ENCODE data around the gene CKS2. TPM values are rescaled to one million over a fixed set of nuclear protein-coding genes. Genes with fewer than 3 reads are reported as not detected.

The CKS2 gene
- polyA plus RNA-seq, 1 donor = 29.0 TPM

DNA sequence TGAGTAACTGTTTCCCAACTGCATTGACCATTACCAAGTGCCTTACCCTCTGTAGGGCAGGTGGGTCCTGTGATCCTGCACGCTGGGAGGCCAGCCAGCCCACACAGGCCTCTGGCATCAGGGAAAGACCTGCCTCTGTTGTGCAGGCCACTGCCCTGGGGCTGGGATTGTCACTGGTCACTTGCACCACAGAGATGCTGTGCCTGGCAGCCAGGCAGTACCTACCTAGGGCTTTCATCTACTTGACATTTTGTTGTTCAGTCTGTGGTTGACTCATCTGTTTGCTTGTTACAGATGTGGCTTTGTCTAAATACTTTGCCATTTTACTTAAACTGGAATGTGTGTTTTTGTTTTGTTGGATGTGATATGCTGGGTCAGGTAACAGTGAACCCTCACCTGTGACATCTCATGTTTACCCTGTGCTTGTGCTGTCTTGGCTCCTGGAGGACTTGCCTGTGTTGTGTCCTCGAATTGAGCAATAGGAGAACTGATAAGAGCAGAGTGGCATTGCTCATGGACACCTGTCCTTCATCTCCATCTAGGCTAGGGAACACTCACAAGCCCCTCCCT, 40.1 kb downstream of the CKS2 start:
- no peak for DNase-seq

DNA sequence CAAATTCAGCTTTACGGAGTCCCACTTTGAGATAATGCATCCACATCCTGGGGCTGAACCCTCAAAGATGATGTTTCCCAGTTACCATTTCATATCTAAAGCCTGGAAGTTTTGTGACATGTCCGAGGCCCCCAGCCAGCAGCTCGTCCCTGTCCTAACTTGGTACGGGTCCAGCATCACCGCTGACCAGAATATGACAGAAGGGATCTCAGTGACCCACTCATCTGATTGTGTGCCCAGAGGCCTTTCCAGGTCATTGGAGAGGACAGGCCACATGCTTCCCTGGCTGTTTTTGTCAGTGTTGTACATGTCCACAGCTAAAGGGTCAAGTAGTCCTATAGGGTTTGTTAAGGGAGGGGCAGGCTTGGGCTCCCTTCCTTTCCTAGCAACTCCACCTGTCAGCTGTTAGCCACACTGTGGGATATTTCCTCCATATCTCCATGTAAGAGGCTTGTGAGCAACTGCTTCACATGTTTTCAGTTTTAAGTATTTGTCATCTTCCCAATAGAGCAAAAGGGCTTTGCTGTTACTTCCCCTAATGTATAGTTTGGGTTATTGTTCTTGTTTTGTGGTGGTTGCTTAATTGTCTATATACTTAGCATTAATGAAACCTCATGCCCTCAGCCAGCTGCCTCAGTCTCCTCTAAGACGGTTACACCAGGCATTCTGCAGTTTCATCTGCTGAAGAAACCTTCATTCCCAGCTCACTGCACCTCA, 40.7 kb downstream of the CKS2 start:
- no peak for DNase-seq

DNA sequence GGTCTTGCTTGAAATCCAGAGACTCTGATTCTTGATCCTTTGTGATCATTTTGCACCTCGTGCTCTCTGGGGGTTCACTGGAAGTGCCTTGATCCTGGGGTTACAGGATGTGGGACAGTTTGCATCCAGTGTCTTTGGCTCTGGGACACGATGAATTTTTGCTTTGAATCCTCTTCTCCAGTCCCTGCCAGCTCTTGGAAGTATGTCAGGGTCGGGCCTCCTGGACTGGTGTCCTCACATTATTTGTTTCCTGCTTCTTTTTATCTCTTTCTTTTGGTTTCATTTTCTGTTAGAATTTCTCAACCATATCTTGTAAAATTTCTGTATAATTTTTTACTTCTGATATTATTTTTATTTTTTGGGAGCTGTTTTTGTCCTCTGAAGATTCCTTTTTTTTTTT, 41.5 kb downstream of the CKS2 start:
- no peak for DNase-seq

DNA sequence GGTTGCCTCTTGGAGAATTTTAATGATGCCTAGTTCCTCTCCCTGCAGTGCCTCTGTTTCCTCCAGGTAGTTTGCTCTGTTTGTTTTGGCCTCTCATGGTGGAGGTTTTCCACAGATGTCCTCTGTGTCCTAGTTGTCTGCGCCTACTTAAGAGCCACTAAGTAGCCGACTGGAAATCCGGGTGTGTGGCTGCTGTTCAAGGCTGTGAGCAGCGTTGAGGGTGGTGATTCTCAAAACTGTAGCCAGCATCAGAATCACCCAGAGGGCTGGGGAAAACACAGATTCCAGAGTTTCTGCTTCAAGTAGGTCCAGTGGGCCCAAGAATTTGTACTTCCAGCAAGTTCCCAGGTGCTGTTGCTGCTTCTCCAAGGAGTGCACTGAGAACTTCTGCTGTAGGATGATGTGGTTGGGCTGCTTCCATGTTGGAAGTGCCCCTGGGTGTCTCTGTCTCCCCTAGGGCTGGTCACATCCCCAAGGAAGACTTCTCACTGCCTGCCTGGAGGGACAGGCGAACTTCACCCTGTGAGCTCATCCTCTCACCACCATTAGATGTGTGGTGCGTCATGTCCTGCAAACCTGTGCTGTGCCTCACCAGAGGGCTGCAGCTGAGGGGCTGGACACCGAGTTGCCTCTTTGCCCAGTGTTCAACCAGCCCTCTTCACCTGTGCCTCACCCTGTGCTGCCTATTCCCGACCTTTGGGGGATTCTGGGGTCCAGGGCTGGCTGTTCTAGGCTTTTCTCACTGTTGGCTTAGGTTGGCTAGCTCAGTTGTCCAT, 42.1 kb downstream of the CKS2 start:
- no peak for DNase-seq

DNA sequence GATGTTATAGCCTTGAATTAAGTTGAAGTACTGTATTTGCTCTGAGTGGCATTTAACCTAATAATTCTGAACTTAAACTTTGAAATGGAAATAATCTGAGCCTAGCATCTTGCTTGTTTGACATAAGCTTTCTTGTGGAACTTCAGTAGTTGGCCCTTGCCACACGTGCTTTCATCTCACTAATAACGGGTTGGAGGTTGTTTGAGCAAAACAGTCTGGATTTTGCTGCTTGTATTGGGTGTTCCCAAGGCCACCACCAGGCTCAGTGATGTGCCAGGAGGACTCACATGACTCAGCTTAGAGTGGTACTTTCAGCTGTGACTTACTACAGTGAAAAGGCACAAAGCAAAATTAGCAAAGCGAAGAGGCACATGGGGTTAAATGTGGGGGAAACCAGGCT, 43.0 kb downstream of the CKS2 start:
- DNase-seq = no peak

DNA sequence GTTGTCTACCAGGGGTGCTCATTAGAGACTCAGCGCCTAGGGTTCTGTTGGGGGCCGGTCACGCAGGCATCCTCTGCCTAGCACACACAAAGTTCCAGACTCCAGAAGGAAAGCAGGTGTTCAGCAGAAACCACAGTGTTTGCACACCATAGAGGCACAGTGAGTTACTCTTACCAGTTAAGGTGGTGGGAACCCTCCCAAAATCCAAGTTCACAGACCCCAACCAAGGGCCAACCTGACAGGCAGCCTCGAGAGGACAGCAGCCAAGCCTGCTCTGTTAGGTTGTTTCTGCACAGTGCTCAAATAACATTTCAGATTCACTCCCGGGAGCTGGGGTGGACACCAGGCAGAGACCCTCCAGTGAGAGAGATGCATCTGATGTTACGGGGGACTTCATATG, 43.5 kb downstream of the CKS2 start:
- DNase-seq = no peak

DNA sequence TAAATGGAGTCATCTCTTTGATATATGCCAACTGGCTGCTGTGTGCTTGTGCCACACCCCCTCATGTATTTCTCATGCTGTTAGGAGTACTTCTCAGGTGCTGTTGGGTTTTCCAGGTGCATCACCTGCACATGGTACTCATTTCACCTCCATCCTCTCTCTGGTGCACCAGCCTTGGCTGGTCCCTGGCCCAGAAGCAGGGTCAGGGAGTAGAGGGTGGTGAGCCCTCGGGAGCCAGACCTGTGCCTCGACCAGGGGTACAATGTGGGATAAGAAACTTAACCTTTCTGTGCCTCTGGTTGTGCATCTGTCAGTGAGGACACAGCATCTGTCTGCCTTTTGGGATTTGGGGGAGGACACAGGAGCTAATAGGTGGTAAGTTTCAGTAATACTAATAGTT, 45.8 kb downstream of the CKS2 start:
- no peak for DNase-seq

DNA sequence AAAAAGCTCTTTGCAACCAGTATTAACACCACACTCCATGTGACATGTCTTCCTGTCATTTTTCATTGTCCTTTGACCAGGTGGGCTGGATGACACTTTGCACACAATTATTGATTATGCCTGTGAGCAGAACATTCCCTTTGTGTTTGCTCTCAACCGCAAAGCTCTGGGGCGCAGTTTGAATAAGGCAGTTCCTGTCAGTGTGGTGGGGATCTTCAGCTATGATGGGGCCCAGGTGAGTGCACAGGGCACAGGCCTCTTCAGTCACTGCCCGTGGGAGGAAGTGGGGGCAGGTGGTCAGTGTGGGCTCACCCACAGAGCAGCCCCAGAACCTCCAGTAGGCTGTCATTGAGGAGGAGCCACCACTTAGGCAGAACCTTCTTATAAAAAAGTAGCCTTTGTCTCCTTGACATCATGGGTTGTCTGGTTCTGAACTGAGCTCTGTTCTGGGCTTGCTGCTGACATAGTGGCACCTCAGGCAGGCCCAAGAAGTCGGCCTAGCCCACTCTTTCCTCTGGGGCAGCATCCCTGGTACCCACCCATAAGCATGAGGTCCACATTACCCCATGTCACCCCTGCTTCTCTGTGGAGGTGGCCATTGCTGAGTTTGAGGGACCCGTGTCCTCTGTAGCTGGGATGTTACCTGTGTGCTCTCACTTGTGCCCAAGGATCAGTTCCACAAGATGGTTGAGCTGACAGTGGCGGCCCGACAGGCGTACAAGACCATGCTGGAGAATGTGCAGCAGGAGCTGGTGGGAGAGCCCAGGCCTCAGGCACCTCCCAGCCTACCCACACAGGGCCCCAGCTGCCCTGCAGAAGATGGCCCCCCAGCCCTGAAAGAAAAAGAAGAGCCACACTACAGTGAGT, 46.6 kb downstream of the CKS2 start:
- no peak for DNase-seq

DNA sequence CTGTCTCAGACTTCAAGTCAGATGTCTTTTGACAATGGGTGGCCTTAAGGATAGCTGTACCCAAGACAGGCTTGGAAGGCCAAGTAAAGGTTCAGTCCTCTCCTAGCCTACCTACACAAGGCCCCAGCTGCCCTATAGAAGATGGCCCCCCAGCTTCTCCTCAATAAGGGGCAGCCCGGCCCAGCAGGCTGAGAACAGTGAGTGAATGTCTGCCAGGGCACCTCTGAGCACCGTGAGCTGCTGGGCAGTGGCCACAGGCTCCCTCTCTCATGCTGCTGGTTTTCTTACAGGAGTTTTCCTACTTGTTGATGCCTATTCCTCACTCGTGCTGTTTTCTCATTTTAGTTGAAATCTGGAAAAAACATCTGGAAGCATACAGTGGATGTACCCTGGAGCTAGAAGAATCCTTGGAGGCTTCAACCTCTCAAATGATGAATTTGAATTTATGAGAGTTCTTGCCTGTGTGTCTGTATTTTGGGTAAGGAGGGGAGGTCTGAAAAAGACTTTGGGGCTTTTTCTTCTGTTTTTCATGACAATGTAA, 47.5 kb downstream of the CKS2 start:
- DNase-seq = peak; percentile 46

DNA sequence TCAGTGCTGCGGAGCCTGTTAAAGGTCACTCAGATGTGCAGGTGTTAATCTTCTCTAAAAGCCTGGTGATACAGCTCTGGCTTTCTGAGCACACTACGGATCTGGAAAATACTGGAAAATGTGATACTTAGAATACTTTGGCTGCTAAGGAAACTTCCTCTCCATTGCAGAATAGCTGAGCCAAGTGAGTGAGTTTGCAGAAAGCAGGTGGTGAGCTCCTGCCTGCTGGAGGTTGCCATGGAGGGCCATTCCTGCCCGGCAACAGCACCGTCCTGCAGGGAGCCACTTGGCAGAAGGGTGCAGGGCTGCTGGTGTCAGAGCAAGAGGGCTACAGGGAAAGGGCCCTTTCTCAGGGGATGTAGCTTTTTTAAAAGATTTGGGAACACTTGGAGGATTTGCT, 48.0 kb downstream of the CKS2 start:
- DNase-seq = peak; percentile 60

DNA sequence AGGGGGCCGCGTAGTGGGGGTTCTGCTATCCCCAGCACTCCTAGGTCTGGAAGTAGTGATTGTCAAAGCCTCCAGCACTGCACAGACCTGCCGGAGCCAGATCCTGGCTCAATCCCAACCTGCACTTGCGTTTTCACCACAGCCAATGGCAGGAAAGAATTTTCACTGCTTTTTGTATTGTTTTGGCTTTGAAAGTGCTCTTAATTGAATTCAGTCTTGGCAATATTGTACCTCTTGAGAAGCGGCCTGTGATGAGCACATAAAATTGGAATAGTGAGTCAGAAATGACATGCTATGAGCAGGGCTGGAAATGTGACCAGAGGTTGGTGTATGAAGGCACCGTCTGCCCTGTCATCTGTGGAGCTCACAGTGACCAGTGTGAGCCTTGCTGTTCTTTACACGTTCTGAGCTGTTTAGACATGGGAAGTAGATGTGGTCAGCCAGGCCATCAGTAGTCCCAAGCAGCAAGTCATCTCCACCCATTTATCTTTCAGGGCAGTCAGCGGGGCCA, 48.8 kb downstream of the CKS2 start:
- DNase-seq = peak; percentile 47

DNA sequence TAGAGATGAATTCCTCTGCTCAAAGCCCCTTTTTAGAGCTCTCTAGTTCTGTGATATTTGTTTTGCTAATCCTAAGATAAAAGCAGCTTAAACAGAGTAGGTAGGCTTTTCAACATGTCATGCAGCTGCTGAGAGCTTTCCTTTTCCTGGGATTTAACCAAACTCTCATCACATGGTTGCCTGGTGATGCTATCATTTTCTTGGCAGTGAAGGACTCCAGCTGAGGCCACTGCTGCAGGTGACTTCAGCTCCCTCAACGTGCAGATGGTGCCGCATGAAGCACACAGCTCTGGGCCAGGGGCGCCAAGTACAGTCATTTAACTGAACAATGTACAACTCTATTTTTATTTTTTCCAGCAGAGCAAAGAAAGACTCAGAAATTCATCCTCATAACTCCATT, 49.5 kb downstream of the CKS2 start:
- DNase-seq = peak; percentile 47

DNA sequence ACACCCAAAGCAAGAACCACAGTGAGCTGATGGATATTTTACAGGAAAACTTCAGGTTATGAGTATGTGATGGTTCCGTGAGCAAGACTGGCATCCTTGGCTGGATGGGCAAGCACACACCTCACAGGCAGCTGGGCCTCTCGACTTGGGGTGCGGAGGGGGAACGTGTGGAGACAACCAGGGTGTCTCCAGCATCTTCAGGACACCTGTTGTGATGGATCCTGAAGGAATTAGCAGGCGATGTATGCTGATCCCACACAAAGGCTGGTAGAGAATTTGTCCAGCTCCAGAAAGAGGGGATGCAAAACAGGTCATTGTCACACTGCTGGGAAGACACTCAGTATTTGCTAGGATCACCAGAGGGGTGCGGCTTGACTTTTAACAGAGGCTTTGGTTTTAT, 50.0 kb downstream of the CKS2 start:
- no peak for DNase-seq

DNA sequence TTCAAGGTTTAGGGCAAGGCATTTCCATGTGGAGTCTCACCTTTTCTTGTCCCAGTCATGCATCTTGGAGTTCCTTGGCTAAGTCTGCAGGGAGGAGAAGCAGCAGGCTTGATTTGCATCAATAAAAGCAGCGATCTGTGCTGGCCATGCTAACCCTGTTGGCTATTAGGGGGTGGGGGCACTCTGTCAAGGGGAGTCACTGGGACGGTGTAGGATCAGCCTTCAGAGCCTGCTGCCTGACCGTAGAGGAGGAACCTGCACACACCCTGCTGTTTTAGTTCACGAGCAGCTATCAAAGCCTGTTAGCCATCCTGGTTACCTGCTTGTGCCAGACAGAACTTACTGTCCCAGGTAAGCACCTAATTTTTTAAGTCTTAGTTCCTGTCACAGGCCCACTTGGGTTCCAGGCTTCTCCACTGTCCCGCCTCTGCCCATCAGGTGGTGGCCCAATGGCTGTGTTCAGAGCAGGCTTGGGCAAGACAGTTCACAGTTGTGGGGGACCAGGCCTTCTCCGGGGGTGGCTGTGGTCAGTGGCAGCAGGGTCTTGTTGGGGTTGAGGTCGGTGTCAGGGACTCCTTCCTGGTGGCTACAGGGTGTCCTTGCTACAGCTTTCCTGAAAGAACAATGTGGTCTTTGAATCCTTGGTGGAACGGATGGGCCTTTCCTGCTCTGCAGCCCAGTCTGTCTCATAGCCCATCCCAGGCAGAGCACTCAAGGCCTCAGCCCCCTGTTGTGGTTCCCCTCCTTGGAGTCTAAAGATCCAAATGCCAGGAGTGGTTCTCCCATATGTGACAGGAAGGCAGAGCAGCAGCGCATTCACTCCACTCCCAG, 51.0 kb downstream of the CKS2 start:
- no peak for DNase-seq

DNA sequence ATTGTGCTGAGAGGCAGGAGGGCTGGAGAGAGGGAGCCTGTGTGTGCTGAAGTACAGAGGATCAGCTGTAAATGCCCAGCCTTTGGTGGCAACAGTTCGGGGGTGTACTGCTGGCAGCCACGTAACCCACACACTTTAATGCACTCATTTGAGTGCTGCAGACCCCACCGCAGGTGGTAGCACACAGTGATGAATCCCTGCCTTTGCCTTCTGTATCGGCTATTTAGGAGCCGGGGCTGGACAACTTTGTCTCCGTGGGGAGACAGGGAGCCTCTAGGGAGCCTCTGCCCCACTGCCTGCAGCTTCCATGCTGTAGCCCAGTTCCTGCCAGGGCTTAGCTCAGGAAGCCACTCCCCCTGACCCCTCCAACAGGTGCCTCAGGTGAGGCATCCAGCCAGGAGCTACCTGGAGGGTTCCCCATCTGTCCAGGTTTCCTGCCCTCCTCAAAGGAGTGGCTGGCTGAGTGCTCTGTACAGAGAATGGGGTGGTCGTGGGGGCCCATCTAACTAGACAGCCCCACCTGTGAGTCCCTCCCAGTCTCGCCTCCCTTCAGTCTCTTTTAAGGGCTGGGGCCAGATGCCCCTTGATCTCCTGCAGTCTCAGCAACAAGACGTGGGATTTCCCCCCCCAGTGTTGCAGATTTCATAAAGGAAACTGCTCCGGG, 51.8 kb downstream of the CKS2 start:
- no peak for DNase-seq

DNA sequence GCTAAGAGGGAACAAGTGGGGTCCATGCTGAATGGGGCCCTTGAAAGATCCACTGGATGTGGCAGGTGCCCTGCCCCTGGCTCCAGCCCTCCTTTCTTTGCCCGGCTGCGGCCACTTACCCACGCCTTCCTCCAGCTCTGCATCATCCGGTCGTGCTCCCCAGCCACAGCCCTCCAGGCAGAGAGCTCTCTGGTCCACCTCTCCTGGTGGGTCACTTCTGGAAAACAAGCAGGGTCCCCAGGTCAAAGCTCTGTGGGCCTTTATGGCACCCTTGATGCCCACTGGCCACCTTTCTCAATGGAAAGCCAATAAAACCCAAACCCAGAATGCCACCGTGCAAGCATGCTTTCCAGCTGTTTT, 52.3 kb downstream of the CKS2 start:
- no peak for DNase-seq

DNA sequence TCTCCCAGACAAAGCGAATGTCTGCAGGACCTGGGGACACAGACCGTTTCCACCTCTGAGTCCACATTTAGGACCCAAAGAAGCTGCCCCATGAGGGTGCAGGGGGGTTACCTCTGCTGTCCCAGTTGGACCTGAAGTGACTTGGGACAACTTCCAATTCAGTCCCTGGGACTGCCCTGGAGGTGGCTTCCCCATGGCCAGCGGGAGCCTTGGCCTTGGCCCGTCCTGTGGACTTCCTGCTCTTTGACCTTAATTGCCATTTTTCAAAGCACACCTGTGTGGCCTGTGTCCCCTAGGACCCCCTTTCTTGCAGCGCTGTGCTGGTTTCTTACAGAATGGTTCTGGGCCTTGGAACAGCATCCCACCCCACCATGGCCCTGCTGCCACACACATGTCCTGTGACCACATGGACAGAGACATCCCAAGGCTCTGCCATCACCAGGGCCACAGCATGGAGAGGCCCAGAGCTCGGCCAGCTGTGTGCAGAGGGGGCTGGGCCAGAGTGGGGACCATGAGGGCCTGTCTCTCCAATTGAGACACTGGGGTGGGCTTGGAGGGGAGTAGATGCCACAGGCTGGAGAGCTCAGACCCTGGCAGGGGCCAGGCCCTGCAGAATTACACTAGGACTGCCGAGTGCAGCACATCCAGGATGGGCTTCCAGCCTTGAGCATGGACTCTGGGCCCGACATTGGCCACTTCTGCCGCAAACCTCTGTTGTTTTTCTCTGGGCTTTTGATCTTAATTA, 53.1 kb downstream of the CKS2 start:
- DNase-seq = no peak

DNA sequence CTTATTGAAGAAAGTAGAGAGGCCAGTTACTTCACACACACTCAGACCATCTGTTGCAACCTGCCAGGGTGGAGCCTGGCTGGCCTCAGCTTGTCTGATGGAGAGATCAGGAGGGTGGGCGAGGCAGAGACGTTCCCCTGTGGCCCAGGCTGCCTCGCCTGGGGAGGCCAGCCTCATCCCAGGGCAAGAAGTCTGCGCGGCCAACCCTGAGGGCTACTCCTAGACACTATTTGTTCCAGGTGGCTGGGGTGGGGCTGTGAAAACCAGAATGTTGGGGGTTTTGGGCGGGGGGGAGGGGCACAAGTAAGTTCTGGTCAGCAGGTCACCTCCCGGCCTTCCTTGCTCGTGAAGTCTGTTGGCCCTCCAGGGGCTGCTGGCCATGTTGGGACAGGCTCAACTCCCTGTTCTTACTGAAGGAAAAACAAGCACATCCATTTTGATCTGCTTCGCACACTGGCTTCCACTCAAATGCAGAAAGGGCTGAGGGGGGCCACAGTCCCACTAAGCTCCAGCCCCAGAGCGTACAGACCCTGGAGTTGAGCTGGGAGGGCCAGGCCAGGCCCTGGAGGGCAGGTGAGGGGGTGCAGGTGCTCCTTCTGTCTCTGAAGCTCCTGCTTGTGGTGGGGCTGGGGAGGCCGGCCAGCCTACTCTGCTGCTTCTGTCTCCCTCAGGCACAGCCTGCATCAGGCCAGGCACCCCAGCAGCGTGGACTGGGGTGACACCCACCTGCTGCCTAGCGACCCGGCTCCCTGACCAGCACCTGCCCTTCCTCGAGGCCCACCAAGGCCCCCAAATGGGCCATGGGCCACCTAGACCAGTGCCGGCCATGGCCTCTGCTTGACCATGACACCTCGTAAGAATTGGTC, 53.9 kb downstream of the CKS2 start:
- DNase-seq = no peak

DNA sequence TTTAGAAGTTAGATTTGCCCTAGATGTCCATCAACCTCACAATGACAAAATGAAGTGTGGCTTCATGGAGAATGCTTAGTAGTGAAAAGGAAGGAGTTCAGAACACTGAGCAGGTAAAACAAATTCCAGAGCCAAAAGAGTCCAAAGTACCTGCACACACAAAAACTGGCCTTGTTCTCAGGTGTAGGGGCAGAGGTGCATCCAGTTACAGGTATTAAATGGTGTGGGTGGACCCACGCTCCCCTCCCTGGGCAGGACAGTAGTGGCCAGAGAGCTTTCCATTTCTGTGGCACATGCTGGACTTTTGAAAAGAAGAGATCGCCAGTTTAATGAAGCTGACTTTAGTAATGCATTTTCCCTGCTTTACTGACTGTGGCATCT, 54.5 kb downstream of the CKS2 start:
- no peak for DNase-seq
